A549 treated with ZK216348 at 1 μM for 4 hours (cell line): Measurements from ENCODE around the gene IFNL1. TPM values are rescaled to one million over a fixed set of nuclear protein-coding genes. Genes with fewer than 3 reads are reported as not detected.

Experiments used
- total RNA-seq: library from RNA; stranded (reverse); fragments of 200-300 nt; extraction: Qiagen RNA extraction; gene quantifications from 5 replicates; pipeline ENCODE4 v1.2.3, GENCODE V29; 2022; ENCODE audit warnings: low read depth

The IFNL1 gene
- total RNA-seq = 0.30 TPM in 1 of 5 replicates, not detected in the others

DNA sequence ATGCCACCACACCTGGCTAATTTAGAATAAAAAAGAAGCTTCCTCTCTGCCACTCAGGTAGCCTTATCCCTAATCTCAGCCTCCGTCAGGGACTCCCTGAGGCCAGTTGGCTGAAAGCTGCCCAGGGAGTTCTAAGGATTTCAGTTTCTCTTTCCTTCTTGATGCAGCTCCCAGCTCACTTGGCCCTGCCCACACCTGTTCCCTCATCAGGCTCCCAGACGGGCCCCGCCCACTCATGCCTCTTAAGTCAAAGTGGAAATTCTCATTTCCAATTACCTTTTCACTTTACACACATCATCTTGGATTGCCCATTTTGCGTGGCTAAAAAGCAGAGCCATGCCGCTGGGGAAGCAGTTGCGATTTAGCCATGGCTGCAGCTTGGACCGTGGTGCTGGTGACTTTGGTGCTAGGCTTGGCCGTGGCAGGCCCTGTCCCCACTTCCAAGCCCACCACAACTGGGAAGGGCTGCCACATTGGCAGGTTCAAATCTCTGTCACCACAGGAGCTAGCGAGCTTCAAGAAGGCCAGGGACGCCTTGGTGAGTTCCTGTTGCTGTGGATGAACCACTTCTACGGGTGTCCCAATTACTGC is at the start of gene IFNL1:
TSS of gene IFNL1 (plus strand) at position 353 of the 591 bp plus-strand sequence. CDS start at position 368, 15 bp downstream.

GRCh38 chr19:39248806-39249205 is 47.4 kb upstream of the IFNL1 start, which contains the start of gene IFNL4:
IFNL4 (minus strand) TSS chr19:39248856.

GRCh38 chr19:39268085-39268484 is 28.1 kb upstream of the IFNL1 start, which contains the start of gene IFNL2:
IFNL2 (plus strand) TSS chr19:39268396; CDS start chr19:39268569, 173 bp downstream.

DNA sequence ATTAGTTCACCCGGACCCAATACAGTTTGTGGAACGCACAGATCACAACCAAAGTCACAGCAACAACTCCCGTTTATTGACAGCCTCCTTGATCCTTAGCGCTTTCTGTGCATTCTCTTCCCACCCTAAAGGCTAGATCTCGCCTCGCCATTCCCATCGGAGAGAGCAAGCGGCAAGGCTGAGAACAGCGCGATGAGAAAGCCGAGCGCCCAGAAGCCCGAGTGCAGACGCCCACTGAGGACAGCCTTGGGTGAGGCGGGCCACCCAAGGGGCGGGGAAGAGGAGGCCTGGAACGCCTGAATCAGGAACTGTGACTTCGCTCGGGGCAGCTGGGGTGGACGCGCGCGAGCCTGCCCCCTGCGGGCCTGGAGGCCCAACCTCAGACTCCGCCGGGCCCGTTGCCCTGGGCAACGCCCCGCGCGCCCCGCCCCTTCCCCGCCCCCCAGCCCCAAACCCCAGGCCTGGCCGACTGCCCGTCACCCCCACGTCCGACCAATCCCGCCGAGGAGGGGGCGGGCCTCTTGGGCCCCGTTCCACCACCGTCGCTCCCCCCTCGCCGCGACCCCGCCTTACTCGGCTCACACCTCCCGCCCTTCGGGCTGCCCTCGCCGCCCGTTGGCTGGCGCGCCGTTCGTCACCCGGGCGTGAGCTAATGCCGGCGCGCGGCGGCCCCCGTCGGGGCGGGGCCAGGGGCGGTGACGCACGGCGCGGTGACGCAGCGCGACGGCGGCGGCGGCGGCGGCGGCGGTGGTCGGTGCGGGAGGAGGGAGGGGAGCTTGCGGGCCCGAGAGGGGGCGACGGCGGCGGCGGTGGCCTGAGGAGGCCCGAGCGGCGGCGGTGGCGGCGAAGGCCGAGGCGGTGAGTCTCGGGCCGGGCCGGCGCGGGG is 45.8 kb downstream of the IFNL1 start, which contains the start of gene SAMD4B:
TSS of gene SAMD4B (plus strand) at position 703 of the 886 bp plus-strand sequence. CDS start 14,473 bp downstream, outside the sequence.

Other genes with a start within 250 kb of the IFNL1 start
- gene ACP7, start 212.0 kb upstream of the IFNL1 start, total RNA-seq = 0.14 to 0.23 TPM (median 0.15 TPM) in 3 of 5 replicates, not detected in the others
- gene PAK4, start 170.6 kb upstream of the IFNL1 start, total RNA-seq = 59.1 to 132 TPM (median 113 TPM) in 5 replicates
- gene NCCRP1, start 99.4 kb upstream of the IFNL1 start, total RNA-seq = 1.2 to 1.8 TPM (median 1.5 TPM) in 5 replicates
- not detected in 5 replicates for gene SYCN, start 92.1 kb upstream of the IFNL1 start, total RNA-seq
- gene IFNL3, start 51.4 kb upstream of the IFNL1 start, total RNA-seq = not detected in 5 replicates
- gene IFNL4, start 47.6 kb upstream of the IFNL1 start, total RNA-seq = not detected in 5 replicates
- gene IFNL2, start 28.0 kb upstream of the IFNL1 start, total RNA-seq = not detected in 5 replicates
- gene LRFN1, start 24.5 kb downstream of the IFNL1 start, total RNA-seq = 5.9 to 13.6 TPM (median 12.4 TPM) in 5 replicates
- gene GMFG, start 39.6 kb downstream of the IFNL1 start, total RNA-seq = 0.39 to 0.49 TPM in 2 of 5 replicates, not detected in the others
- gene SAMD4B, start 46.0 kb downstream of the IFNL1 start, total RNA-seq = 90.7 to 196 TPM (median 187 TPM) in 5 replicates
- gene PAF1, start 94.7 kb downstream of the IFNL1 start, total RNA-seq = 63.9 to 86.0 TPM (median 79.1 TPM) in 5 replicates
- gene MED29, start 95.0 kb downstream of the IFNL1 start, total RNA-seq = 57.7 to 76.7 TPM (median 68.7 TPM) in 5 replicates
- 102 to 201 TPM (median 151 TPM) in 5 replicates for gene ZFP36, start 110.4 kb downstream of the IFNL1 start, total RNA-seq
- gene PLEKHG2, start 116.3 kb downstream of the IFNL1 start, total RNA-seq = 43.4 to 100 TPM (median 80.1 TPM) in 5 replicates
- gene RPS16, start 139.5 kb downstream of the IFNL1 start, total RNA-seq = 5,245 to 7,224 TPM (median 7,041 TPM) in 5 replicates
- 140 to 214 TPM (median 201 TPM) in 5 replicates for gene SUPT5H, start 149.2 kb downstream of the IFNL1 start, total RNA-seq
- 162 to 226 TPM (median 224 TPM) in 5 replicates for gene TIMM50, start 184.4 kb downstream of the IFNL1 start, total RNA-seq
- gene DLL3, start 202.5 kb downstream of the IFNL1 start, total RNA-seq = 7.4 to 12.3 TPM (median 10.9 TPM) in 5 replicates
- gene SELENOV, start 218.7 kb downstream of the IFNL1 start, total RNA-seq = not detected in 5 replicates
- 5.0 to 10.8 TPM (median 10.0 TPM) in 5 replicates for gene EID2B, start 236.4 kb downstream of the IFNL1 start, total RNA-seq
- gene EID2, start 243.8 kb downstream of the IFNL1 start, total RNA-seq = 36.7 to 52.9 TPM (median 46.4 TPM) in 5 replicates